Activated CD8-positive, alpha-beta T cell treated with anti-CD3 and anti-CD28 coated beads, Interleukin-2, amount 10 ng/mL, durations not matched to agents 7 days and 5 days (primary cell): ENCODE measurements around the gene KIAA0232. TPM values are rescaled to one million over a fixed set of nuclear protein-coding genes. Genes with fewer than 3 reads are reported as not detected.

Experiments
- ATAC-seq: fragments of 150-1000 bp; cut with Tn5 transposase; one replicate; pipeline ENCODE4 v1.10.0; 2021; ENCODE audit warnings: moderate library complexity
- CTCF ChIA-PET: fragments of 350-600 bp; sonication (Branson Sonifier 250); formaldehyde crosslinking; loops from one replicate; lab custom pipeline; 2021; ENCODE audit warnings: antibody characterized with exemption; lab: Charles Lee
- POLR2A ChIA-PET: fragments of 350-600 bp; sonication (Branson Sonifier 250); formaldehyde crosslinking; loops from one replicate; lab custom pipeline; 2021; ENCODE audit warnings: antibody characterized with exemption; lab: Charles Lee
- DNase-seq: peaks from one replicate; pipeline ENCODE4 v3.0.0-alpha.2; 2020
- H3K27ac Mint-ChIP-seq: one replicate; pipeline ENCODE4 v1.8.0; 2021; ENCODE audit warnings: mild to moderate bottlenecking, mixed read lengths
- H3K27me3 Mint-ChIP-seq: one replicate; pipeline ENCODE4 v1.8.0; 2021; ENCODE audit warnings: low read depth, mixed read lengths
- H3K36me3 Mint-ChIP-seq: one replicate; pipeline ENCODE4 v1.8.0; 2021; ENCODE audit warnings: low read depth, mixed read lengths
- H3K4me1 Mint-ChIP-seq: one replicate; pipeline ENCODE4 v1.8.0; 2021; ENCODE audit warnings: low read depth, mixed read lengths
- H3K4me3 Mint-ChIP-seq: one replicate; pipeline ENCODE4 v1.8.0; 2021; ENCODE audit warnings: mild to moderate bottlenecking, mixed read lengths
- H3K9me3 Mint-ChIP-seq: one replicate; pipeline ENCODE4 v1.8.0; 2022; ENCODE audit warnings: mixed read lengths; ENCODE audit not compliant: insufficient read depth
- total RNA-seq, 2 experiments: library from RNA; stranded (reverse); gene quantifications; one replicate each; pipeline ENCODE4 v1.2.3, GENCODE V29; 2021

KIAA0232 gene
- total RNA-seq, 2 experiments from 2014 or later, result 18.4 to 19.5 TPM

DNA sequence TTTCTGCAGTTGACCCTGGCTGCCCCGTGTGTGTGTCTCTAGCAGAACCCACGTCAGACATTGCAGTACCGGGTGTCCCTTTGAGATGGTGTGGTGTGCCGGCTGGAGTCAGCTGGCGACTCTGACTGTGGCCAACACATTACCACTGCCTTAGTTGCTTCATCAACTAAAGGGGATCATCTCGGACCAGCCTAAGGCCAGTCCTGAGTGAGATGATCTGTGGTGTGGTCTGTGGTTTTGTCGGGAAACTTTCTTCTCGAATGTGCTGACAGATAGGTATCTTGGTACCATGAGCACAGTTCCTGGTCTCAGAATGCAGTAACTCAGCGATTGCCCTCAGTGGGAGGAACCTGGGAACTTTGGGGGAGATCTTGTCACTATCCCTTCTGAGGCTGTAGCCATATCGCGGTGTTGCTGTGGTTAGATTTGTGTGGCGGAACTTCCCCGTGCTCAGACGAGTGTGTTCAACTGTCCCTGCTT, 142.9 kb downstream of the KIAA0232 start:
- no peaks in the 10 kb centered on the region for H3K27me3 Mint-ChIP-seq
- peak overlapping the region; percentile 65 for H3K27ac Mint-ChIP-seq
- CTCF ChIA-PET, result interaction anchor here (1.0 to 1.4 kb wide), 4 partner anchors 8 to 41 kb away, joined by 3 to 7 read pairs (median 3); no protein-coding TSS in a partner anchor
- peaks cover 55% of the 10 kb centered on the region for H3K36me3 Mint-ChIP-seq
- peak overlapping the region; percentile 44 for H3K4me3 Mint-ChIP-seq
- DNase-seq, result no peak
- H3K4me1 Mint-ChIP-seq, result peaks cover 62% of the 10 kb centered on the region
- no peaks in the 10 kb centered on the region for H3K9me3 Mint-ChIP-seq
- POLR2A ChIA-PET, result interaction anchor here (0.6 to 2.7 kb wide), 6 partner anchors 8 to 1288 kb away, joined by 3 to 10 read pairs (median 4); partner anchors contain the start of gene TBC1D14
- peak; percentile 18 for ATAC-seq

GRCh38 chr4:6926081-6926480, 143.6 kb downstream of the KIAA0232 start:
- Mint-ChIP-seq H3K4me3 (peak overlapping the region; percentile 44), H3K36me3 (peaks cover 55% of the 10 kb centered on the region), H3K27ac (peak overlapping the region; percentile 65), H3K9me3 (no peaks in the 10 kb centered on the region), H3K27me3 (no peaks in the 10 kb centered on the region), H3K4me1 (peaks cover 60% of the 10 kb centered on the region)
- no peak for DNase-seq
- ATAC-seq, result no peak
- ChIA-PET CTCF (interaction anchor here (1.0 to 3.4 kb wide), 11 partner anchors 7 to 145 kb away, joined by 3 to 15 read pairs (median 5); a partner anchor contains a TSS), POLR2A (interaction anchor here (0.7 to 2.7 kb wide), 6 partner anchors 9 to 150 kb away, joined by 3 to 10 read pairs (median 4); partner anchors contain the start of gene TBC1D14)

DNA sequence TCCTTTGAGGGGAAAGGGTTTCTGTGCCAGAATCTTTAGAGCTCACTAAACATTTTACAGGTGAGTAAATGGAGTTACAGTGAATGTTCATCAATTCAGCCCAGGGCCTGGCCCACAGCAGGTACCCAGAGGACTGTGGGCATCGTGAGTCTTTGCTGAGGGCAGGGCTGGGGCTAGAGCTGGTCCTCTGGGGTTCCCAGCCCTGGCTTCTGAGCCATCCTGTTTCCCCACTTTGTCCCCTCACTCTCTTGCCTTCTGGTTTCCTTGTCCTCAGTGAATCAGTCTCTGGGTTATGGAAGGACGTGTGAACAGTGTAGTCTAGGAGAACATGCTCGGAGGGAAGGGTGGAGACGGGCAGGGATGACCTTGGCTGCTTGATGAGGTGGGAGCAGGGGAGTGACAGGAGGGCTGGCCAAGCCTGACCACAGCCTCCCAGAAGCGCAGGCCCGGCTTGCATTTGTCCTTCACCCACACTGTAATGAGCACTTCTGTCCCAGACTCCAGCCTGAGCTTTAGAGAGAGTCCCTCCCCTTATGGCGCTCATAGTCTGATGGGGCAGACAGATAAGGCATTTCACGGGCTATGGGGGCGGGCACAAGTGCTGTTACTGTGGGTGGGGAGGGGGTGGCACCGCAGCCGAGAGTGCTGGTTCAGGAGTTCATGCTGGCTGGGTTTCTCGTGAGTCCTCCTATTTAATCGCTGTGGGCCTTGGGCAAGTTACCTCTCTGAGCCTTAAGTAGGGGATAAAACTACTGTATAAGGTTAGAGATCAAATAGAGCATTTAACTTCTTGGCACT, 144.4 kb downstream of the KIAA0232 start:
- ATAC-seq (peak; percentile 87), DNase-seq (peak; percentile 72)
- H3K27ac Mint-ChIP-seq, result peak overlapping the region; percentile 65
- no peaks in the 10 kb centered on the region for H3K27me3 Mint-ChIP-seq
- ChIA-PET POLR2A (interaction anchor here (0.7 to 2.7 kb wide), 7 partner anchors 10 to 60 kb away, joined by 3 to 10 read pairs (median 6); partner anchors contain the start of gene TBC1D14), CTCF (interaction anchor here (0.7 to 3.4 kb wide), 16 partner anchors 8 to 207 kb away, joined by 3 to 15 read pairs (median 4); a partner anchor contains a TSS)
- H3K9me3 Mint-ChIP-seq, result no peaks in the 10 kb centered on the region
- peak overlapping the region; percentile 44 for H3K4me3 Mint-ChIP-seq
- H3K4me1 Mint-ChIP-seq, result peaks cover 58% of the 10 kb centered on the region
- H3K36me3 Mint-ChIP-seq, result peaks cover 62% of the 10 kb centered on the region

GRCh38 chr4:6928081-6928480, 145.6 kb downstream of the KIAA0232 start:
- CTCF ChIA-PET, result interaction anchor here (0.9 to 3.4 kb wide), 4 partner anchors 14 to 143 kb away, joined by 3 to 15 read pairs (median 6); no protein-coding TSS in a partner anchor
- Mint-ChIP-seq H3K36me3 (peaks cover 68% of the 10 kb centered on the region), H3K9me3 (no peaks in the 10 kb centered on the region), H3K4me1 (peaks cover 49% of the 10 kb centered on the region), H3K4me3 (no peak overlapping the region), H3K27ac (peak overlapping the region; percentile 31), H3K27me3 (no peaks in the 10 kb centered on the region)
- POLR2A ChIA-PET, result interaction anchor here (1.0 to 2.0 kb wide), 5 partner anchors 11 to 59 kb away, joined by 3 to 8 read pairs (median 4); partner anchors contain the start of gene TBC1D14
- no peak for ATAC-seq
- no peak for DNase-seq

GRCh38 chr4:6929339-6929811, 146.8 kb downstream of the KIAA0232 start:
- DNase-seq, result no peak
- H3K27ac Mint-ChIP-seq, result no peak overlapping the region
- peaks cover 53% of the 10 kb centered on the region for H3K4me1 Mint-ChIP-seq
- CTCF ChIA-PET, result interaction anchor here (0.8 to 3.4 kb wide), 7 partner anchors 13 to 45 kb away, joined by 3 to 15 read pairs (median 4); no protein-coding TSS in a partner anchor
- no peaks in the 10 kb centered on the region for H3K9me3 Mint-ChIP-seq
- H3K36me3 Mint-ChIP-seq, result peaks cover 66% of the 10 kb centered on the region
- H3K27me3 Mint-ChIP-seq, result no peaks in the 10 kb centered on the region
- POLR2A ChIA-PET, result interaction anchor here (1.2 kb wide), 1 partner anchor 18 kb away, joined by 5 read pairs; no protein-coding TSS in a partner anchor
- ATAC-seq, result no peak
- no peak overlapping the region for H3K4me3 Mint-ChIP-seq

DNA sequence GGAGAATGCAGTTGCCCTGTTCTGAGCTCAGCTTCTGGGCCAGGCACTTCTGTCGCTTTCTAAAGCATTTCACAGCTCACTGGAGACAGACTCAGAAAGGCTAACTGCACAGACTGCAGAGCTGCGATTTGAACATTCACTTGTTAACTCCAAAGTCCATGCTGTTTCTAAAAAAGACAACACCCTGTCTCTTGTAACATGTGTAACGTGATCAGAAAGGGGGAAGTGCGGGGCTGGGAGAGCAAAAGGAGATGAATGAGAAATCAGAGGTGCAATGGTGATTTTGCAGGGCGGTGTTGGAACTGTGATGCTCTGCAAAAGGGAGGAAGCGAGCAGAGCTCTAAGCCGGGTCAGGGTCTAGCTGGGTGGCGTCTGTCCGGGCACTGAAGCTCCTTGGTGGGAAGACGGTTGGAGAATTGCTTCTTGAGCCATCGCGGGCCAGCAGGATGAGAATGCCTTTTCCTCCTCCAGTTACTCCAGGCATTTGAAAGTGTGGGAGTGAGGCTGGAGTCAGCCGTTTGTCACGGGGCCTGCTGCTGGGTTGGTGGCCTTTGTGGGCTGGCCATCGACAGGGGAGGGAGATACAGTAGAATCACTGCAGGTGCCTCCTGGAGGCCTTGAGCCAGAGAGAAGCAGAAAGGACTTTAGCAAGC, 147.4 kb downstream of the KIAA0232 start:
- no peak overlapping the region for H3K4me3 Mint-ChIP-seq
- H3K9me3 Mint-ChIP-seq, result no peaks in the 10 kb centered on the region
- no peaks in the 10 kb centered on the region for H3K27me3 Mint-ChIP-seq
- ChIA-PET POLR2A (interaction anchor here (1.2 kb wide), 1 partner anchor 18 kb away, joined by 5 read pairs; no protein-coding TSS in a partner anchor), CTCF (interaction anchor here (0.9 to 1.8 kb wide), 3 partner anchors 12 to 44 kb away, joined by 3 to 4 read pairs (median 4); no protein-coding TSS in a partner anchor)
- H3K27ac Mint-ChIP-seq, result no peak overlapping the region
- peaks cover 62% of the 10 kb centered on the region for H3K36me3 Mint-ChIP-seq
- ATAC-seq, result no peak
- H3K4me1 Mint-ChIP-seq, result peaks cover 49% of the 10 kb centered on the region
- no peak for DNase-seq

DNA sequence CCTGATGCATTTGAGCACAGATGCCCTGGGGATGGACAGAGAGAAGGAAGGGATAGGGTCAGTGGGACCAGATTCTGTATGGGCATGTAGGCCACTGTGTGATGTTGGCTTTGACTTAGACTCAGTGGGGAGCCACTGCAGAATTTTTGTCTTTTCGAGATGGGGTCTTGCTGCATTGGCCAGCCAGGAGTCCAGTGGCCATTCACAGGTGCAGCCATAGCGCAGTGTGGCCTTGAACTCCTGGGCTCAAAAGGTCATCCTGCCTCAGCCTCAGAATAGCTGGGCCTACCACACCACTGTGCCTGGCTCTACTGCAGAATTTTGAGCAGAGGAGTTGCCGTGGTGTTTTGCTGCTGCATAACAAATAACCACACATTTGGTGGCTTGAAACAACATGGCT, 149.9 kb downstream of the KIAA0232 start:
- H3K27me3 Mint-ChIP-seq, result no peaks in the 10 kb centered on the region
- H3K9me3 Mint-ChIP-seq, result no peaks in the 10 kb centered on the region
- H3K27ac Mint-ChIP-seq, result no peak overlapping the region
- H3K36me3 Mint-ChIP-seq, result peaks cover 45% of the 10 kb centered on the region
- ChIA-PET CTCF (no interaction called here), POLR2A (no interaction called here)
- ATAC-seq, result no peak
- H3K4me3 Mint-ChIP-seq, result no peak overlapping the region
- no peak for DNase-seq
- peaks cover 25% of the 10 kb centered on the region for H3K4me1 Mint-ChIP-seq

DNA sequence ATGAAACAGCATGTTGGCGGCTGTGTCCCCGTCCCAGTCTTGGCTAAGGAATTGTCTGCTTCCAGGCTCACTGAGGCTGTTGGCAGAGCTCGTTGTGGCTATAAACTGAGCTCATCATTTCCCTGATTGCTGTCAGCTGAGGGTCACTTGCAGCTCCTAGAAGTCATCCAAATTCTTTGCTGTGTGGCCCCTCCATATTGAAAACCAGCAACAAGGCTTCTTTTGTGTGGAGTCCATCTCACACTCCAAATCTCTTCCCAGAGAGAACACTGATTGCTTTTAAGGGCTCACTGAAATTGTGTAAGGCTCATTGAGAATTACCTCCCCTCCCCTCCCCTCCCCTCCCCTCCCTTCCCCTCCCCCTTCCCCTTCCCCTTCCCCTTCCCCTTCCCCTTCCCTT, 150.4 kb downstream of the KIAA0232 start:
- ChIA-PET POLR2A (no interaction called here), CTCF (no interaction called here)
- Mint-ChIP-seq H3K36me3 (peaks cover 42% of the 10 kb centered on the region), H3K4me1 (peaks cover 24% of the 10 kb centered on the region), H3K9me3 (no peaks in the 10 kb centered on the region), H3K27ac (no peak overlapping the region), H3K4me3 (no peak overlapping the region), H3K27me3 (no peaks in the 10 kb centered on the region)
- ATAC-seq (no peak), DNase-seq (no peak)

Other genes starting within 250 kb of the KIAA0232 start
- 10 to 100 TPM; 27.6 to 29.1 TPM for gene MAN2B2, start 207.5 kb upstream of the KIAA0232 start, total RNA-seq
- 100 to 1,000 TPM; 105 TPM for gene MRFAP1, start 142.0 kb upstream of the KIAA0232 start, total RNA-seq
- 1 to 10 TPM; 8.3 to 8.5 TPM for gene S100P, start 88.8 kb upstream of the KIAA0232 start, total RNA-seq
- gene MRFAP1L1, start 72.9 kb upstream of the KIAA0232 start, total RNA-seq, result 10 to 100 TPM; 65.5 to 67.4 TPM
- gene BLOC1S4, start 66.6 kb upstream of the KIAA0232 start, total RNA-seq, result 10 to 100 TPM; 19.6 to 21.5 TPM
- gene TBC1D14, start 127.1 kb downstream of the KIAA0232 start, total RNA-seq, result 10 to 100 TPM; 39.4 to 39.8 TPM